GM19240 (cell line): ENCODE results near the gene FYB1.

Source experiments
- DNase-seq: peaks from one replicate; pipeline ENCODE4 v3.0.0; 2011; ENCODE audit warnings: low spot score; ENCODE audit not compliant: insufficient read length

The FYB1 gene

DNA sequence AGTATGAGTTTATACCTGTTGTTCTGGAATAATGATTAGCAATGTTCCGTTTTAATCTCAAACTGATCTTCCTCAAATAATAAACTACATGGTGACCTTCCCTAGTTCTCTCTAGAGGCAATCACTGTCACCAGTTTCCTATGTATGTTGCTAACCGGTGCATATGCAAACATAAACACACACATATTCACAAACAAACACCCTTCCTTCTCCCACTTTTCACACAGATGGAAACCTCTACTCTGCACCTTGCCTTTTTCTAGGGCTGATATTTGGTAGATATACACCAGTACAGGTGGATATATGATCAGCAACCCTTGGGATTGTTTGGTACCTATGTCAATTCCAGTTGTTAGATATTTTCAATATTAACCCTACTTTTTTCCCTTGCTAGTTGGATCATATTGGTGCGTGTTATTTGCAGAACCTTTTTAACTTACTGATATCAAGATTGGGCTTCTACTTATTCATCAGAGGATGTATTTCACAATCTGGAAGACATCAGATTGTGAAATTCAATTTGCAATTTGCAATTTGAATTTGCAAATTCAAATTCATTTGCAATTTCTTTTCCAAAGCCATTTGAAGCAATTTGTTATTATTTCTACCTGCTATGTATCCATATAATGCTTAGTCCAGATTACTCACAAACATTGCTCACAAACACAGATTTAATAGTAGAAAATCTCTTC is 12.6 kb downstream of the FYB1 start:
- DNase-seq, result no peak

DNA sequence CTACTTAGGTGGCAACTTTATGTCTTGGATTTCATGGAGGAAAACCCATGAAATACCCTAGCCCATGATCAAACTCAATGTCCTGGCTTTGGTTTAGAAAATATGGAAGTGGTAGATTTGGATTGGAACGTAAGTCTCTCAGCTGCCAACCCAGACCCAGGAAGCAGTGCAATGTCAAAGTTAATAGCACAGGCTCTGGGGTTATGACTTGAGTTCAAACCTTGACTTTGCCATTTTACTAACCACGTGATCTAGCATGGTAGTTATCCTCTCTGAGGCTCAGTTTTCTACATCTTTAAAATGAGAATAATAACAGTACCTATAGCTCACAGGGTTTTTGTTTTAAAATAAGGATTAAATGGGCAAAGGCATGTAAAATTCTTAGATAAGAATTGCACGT is 13.8 kb downstream of the FYB1 start:
- DNase-seq, result no peak

DNA sequence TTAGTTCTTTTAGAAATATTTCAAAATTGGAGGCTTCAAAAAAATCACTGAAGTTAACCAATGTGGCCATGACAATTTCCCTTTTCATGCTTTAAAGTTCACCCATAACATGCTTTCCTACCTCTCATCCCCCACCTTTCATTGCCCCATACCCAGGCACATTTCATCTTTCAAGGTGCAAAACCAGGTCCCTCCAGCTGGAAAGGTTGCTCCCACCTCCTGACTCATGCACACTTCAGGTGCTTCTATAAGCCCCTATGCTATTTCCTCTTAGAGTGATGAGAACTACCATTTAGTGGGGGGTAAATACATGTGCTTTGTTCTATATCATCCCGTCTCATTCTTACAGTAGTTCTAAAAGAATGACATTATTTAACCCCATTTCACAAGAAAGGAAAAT is 15.4 kb downstream of the FYB1 start:
- DNase-seq, result no peak

DNA sequence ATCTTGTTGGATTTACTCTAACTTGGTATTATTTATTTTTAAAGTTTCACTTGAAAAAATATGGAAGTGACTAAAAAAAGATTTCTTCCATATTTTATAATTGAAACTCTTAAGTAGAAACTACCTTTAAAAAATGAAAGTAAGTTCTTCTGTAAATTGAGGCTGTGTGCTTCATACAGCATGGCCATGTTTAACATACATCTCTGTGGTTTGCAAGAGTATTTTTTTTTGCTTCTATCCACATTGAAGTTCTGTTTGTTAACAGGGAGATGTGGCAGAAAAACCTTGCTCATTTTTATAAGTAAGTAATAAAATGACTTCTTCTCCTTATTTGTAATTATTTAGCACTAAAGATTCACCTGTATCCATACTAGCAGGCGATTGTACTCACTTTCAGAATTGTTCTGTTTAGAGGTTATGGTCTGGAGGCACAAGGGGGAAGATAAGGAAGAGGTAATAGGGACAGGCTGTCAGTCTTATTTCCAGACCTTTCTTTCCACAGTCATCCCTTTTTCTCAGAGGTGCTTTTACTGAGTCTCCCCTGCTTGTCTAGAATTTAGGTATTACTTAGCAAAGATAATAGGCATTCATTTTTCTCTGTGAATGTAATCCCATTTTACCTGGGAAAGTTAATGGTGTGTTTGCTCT is 16.0 kb downstream of the FYB1 start:
- no peak for DNase-seq

DNA sequence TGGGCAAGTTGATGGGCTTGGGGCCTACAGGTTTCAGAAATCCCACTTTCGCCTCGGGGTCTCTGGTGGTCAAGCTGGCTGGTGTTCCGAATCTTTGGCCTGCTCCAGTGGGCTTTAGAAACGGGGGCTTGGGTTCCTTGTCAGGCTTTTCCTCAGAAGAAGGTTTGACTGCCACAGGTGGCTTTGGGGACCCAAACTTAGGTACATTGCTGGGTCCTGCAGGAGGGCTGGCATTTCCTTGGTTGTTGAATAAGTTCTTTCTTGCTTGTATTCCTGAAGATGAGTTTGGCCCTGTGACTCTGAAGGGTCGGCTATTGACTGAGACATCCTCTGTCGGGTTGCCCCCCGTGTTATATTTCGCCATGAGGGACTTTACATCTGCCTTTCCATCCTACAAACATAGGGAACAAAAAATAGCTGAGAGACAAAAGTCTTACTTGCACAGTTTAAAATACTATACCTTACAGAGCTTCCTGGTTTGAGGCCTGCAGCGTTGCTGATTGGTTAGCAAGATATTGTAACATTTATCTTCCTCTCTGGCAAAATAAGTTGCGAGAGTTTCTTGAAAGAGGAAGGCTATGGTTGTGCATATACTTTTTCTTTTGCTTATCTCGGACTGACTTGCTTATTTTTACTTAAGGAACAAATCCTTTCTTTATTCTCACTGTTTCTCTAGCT is 16.6 kb downstream of the FYB1 start:
- no peak for DNase-seq

DNA sequence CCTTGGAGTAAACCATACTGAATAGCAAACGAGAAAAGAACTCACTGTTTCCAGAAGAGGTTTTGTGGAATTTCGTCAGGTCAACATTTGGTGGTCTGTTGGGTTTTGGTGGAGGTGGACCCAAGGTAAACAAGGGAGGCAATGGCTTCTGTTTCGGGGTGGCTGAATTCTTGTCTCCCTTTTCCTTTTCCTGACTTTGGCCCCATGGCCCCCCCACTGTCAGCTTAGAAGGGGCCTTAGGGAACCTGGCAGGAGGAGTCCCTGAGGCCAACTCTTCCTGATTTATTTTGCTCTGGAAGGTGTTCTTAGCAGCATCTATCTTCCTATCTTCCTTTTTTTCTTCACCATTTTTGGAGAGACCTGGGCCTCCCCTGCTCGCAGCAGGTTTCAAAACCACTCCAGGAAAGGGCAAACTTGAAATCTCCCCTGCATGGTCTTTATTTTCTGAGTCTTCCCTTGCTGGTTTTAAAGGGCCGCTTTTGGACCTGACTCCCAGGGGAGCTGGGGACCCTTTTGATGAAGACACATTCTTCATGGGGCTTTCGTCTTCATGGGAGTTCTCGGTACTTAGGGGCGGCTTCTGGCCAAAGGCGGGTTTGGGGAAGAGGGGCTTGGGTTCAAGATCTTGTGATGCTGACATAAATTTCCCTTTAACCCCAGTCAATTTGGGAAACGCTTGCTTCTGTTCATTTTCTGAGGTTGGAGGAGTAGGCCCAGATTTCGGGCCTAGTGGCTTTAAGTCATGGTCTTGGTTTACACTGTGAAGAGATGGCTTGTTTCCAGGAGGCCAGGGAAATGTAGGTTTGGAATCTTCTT is 17.4 kb downstream of the FYB1 start:
- no peak for DNase-seq

DNA sequence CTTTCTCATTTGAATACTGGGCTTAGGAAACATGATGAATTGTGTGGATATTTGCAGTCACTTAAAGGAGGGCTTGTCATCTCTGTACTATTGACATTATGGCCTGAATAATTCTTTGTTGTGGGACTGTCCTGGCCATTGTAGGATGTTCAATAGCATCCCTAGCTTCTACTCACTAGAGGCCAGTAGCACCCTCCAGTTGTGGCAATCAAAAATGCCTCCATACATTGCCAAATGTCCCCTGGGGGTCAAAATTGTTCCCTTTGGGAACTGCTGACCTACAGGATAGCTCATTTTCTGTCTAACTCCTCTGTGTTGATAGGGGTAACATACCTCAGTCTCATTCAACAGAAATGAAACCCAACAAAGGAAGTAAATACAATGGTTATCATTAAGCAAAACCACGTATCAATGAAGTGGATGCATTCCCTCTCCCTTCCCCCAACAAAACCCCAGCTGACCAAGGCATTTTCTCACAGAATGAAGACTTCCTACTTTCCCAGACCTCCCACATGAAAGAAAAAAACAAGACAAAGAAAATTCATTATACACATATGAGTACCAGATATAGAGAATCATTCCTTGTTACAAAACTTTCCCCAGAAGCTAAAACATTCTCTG is 18.1 kb downstream of the FYB1 start:
- DNase-seq, result no peak

DNA sequence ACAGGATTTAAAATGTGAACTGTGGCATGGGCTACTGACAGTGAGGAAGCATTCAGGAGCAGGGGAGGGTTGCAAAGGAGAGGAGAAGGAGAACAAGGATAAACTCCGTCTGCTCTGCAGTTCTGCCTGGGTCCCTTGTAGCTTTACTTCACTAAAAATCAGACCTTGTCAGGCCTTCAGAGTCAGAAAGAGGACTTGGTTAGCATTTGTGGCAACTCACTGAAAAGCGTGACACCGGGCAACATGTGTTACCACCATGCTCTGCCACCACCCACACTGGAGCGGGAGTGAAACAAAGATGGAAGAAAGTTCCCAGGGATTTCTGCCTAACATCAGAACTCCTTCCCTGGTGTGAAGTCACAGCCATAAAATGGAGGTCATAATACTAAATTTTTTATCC is 19.3 kb downstream of the FYB1 start:
- DNase-seq, result no peak

DNA sequence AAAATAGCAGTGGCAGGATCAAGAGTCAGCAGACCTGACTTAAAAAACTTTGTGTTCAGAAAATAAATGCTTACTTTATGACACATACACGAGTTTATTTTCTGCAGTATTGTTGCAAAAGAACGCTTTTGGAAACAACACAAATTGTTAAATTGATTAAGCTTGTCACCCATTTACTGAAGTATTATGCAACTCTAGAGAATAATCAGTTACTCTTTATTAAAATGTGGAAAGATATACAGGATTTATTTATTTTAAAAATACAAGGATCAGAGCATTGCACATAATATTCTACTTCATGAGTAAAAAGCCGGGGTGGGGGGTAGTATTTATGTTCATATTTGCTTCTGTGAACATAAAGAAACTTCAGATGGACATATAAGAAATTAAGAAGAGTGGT is 20.0 kb downstream of the FYB1 start:
- no peak for DNase-seq

DNA sequence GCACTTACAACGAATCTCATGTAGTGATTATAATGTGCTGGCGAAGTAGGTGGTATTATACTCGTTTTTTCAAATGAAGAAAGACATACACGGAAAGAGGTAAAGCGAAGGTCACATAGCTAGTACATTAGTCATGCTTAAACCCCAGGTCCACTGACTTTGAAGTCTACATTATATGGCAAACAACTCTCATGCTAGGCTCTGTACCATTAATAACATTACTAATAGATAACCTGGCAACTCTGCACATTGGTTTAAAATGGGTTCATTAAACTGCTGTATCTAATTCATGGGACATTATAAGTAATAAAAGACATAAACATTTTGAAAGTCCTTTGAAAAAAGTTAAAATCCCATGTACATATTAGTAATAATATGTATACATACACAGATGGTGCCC is 21.2 kb downstream of the FYB1 start:
- DNase-seq, result no peak

DNA sequence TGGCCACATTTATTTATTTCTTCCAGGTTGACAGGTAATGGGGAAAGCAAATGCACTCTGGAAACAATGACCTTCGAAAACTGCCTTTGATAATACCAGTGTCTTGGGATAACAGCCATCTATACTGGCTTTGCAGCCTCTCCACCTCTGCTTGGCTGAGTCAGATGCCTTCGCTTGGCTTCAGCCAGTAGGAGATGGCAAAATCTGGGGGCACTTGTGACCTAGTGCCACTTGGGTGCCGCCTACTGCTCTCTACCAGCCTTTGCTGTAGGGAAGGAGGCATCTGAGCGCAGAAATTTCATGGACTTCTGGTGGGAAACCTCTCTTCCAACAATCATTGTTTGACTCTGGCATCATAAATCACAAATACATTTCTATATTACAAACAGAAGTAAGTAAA is 21.8 kb downstream of the FYB1 start:
- DNase-seq, result no peak

DNA sequence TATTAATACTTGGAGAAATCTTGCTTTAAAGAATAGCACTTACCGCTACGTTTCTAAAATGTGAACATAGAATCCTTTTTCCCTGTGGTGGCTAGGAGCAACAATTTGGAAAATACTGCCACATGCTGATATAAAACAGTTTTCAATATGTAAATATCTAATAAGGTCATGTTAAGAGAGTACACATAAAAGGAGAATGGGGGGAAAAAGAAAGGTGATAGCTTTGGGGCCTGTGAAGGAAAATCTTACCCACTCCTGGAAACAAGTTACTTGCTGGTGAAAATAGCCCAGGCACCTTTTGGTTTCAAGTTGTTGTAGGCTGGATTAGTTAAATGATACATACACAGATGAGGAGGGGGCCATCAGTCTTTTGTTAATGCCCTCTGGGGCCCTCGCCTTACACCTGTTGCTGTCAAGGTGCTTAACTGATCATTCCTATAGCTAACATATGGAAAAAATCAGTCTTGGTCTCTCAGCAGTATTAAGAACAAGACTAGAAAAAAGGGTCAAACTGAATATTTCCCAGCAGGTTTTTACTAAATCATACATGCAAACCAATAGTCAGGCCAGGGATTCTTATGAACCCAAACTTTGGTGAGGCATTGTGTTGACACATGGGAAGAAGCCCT is 24.1 kb downstream of the FYB1 start:
- no peak for DNase-seq

DNA sequence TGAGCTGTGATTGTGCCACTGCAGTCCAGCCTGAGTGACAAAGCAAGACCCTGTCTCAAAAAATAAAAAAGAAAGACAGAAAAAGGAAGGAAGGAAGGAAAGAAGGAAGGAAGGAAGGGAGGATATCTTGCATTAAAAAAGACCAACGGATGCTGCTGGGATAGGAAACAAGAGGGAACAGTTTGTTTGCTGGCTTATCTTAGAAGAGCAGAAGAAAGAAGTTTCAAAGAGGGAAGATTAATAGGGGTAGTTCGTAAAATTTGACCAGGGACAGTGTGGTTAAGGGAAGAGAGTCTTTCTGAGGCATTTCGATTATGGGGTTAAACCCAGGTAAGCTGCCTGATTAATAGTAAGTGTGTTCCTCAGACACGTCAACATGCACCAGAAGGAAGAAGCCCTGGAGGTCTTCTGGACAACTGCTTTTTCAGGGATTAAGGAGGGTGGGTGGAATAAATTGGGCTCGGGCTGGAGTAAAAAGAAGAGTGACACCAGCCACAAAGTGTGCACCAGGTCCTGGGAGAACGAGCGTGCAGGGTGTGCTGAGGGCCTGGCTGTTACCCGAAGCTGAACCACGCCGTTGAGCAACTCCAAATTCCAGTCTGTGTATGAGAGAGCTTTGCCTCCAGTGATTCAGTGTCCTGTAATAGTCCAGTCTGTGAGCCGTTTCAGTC is 24.8 kb downstream of the FYB1 start:
- no peak for DNase-seq

DNA sequence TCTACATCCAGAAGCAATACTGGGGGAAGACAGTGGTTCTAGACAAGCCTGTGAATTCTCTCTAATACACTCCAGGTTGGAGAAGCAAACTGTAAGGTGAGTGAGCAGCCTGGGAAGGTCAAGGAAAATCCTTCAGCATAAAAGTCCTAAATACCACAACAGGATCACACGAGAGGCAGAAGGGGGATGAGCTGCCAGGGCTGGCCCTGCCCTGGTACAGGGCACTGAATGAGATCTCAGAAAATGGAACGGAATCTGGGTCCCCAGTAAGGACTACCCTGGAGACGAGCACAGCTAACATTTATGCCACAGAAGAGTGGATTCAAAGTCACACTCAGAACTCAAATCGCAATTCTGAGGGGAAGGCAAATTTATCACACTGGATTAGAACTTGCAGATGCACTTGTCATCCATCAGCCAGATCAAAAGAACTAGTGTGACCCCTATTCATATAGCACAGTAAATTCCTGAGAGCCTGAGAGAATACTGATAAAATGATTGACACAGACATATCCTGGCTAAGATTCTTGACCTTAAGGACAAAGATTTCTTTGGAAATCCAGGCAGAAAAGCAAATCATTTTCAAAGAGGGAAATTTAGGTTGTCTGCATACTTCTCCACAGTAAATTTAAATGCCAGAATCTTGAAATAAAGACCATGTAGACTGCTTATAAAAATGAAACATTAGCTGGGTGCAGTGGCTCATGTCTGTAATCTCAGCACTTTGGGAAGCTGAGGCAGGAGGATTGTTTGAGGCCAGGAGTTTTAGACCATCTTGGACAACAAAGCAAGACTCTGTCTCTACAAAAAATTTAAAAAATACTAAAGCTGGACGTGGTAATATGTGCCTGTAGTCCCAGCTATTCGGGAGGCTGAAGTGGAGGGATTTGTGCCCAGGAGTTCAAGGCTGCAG is 25.6 kb downstream of the FYB1 start:
- DNase-seq, result no peak

DNA sequence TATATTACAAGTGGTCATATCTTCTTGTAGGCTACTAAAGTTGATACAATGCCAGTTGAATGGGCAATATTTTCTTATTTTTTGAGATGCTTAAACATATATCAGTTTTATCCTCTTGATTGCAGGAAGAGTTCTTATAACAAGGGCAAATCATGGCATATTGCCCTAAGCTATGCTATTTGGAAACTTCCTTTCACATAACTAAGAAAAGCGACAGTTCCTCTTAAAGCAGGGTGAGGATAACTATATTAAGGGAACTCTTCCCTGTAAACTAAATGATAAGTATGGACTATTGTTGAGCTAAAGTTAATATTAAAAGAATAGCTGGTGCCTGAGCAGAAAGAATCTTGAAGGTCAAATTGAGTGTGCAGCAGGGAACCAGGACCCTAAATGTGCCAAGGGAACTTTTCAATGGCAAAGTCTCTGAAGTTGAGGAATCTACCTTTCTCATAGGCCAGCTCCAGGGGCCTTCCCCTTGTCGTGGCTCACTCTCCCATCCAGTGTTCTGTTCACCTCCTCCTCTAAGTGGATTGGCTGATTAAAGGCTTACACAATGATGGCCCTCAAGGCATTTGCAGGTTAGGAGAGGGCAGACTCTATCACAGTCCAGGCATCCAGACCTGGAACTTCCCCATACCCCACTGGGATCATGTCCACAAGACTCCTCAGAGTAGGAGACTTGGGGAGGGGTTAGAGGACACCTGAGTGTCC is 26.8 kb downstream of the FYB1 start:
- no peak for DNase-seq

DNA sequence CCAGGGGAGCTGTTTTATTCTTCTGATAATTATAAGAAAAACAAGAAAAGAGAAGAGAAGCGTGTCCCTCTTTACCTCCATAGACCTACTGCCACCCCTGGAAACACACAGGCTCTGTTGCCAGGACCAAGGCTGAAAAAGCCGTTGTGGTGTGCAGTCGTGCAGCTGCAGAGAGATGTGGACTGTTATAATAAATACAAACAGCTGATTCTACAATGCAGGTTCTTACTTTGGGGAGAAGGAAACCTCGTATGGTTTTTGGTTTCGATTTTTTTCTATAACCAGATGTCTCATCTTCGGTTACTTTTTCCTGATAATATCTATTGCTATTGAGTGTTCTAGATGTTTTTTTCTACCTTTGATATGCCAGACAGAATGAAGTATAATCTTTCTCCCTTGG is 28.1 kb downstream of the FYB1 start:
- no peak for DNase-seq

DNA sequence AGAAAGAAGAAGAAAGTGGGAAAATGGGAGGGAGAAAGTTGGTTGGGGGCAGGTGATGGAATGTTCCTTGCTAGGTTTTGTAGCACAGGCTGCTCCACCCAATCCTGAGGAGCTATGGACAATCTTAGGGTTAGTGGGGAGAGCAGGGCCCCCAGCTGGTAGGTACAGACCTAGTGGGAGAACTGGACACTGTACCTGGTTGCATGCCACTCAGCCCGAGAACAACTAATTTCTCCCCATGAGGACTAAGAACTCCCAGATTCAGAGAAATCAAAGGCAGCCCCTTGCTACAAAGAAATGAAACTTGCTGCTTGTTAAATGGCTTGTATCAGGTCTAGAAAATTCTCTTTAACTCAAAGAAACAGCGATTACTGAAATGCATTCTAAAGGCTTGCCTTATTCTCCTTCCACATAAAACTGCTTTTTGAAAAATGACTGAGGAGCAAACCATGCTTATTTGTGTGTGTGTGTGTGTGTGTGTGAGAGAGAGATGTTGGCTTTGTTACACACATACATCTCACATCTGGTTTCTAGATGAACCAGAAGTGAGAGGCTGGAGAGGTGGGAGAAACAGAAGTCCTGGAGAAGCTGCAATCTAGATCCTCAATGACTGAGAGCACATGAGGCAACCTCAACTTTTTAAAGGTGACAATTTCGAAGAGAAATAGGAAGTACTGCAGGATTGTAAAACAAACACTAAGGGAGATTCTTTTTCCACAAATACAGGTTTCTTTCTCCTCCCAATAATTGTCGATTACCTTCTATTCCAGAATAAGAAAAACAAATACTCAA is 28.9 kb downstream of the FYB1 start:
- DNase-seq, result no peak
